ENCODE data around the gene ACADSB. TPM values are rescaled to one million over a fixed set of nuclear protein-coding genes. Genes with fewer than 3 reads are reported as not detected.

ACADSB gene
- total RNA-seq, 1 experiment from 2014 or later, result 25.3 TPM

- Histone ChIP-seq H3K9me3 (no peaks in the 10 kb centered on the region), H3K27me3 (replicated peaks; ENCODE audit: control insufficient read depth, insufficient read depth, low read length) (no peaks in the 10 kb centered on the region), H3K4me3 (ENCODE audit: low read depth, low read length) (no peak overlapping the region), H3K4me1 (no peaks in the 10 kb centered on the region), H3K36me3 (ENCODE audit: control insufficient read depth, insufficient read depth, low read length) (no peaks in the 10 kb centered on the region)
- ChIA-PET CTCF (no interaction called here), POLR2A (no interaction called here)
- no peak for DNase-seq
- Mint-ChIP-seq H3K27me3 (ENCODE audit: insufficient read depth, unreplicated experiment) (peaks cover 20% of the 10 kb centered on the region), H3K36me3 (ENCODE audit: insufficient read depth, unreplicated experiment) (no peaks in the 10 kb centered on the region), H3K27ac (ENCODE audit: unreplicated experiment) (no peak overlapping the region), H3K4me1 (ENCODE audit: low read depth, unreplicated experiment) (no peaks in the 10 kb centered on the region), H3K9me3 (ENCODE audit: unreplicated experiment) (no peaks in the 10 kb centered on the region), H3K4me3 (ENCODE audit: unreplicated experiment) (no peak overlapping the region)
- intact Hi-C loops (cut with micrococcal nuclease; ENCODE audit: unreplicated experiment), result no loop called here
- no TSS peak for BruUV-seq (replicated peaks)
- no peak for TF ChIP-seq CTCF (IDR thresholded peaks at IDR 0.05; ENCODE audit: insufficient read depth in 1 of 2, low read depth in 1 of 2, low read length in 1 of 2, severe bottlenecking in 1 of 2, unreplicated experiment in 1 of 2)
Observed at GRCh38 chr10:123062726-123063125, 53.9 kb downstream of the ACADSB start.

GRCh38 chr10:123068087-123068853, 59.5 kb downstream of the ACADSB start:
- Mint-ChIP-seq H3K4me3 (ENCODE audit: unreplicated experiment) (no peak overlapping the region), H3K9me3 (ENCODE audit: unreplicated experiment) (no peaks in the 10 kb centered on the region), H3K4me1 (ENCODE audit: low read depth, unreplicated experiment) (no peaks in the 10 kb centered on the region), H3K27ac (ENCODE audit: unreplicated experiment) (no peak overlapping the region), H3K27me3 (ENCODE audit: insufficient read depth, unreplicated experiment) (peaks cover 20% of the 10 kb centered on the region), H3K36me3 (ENCODE audit: insufficient read depth, unreplicated experiment) (no peaks in the 10 kb centered on the region)
- intact Hi-C loops (cut with micrococcal nuclease; ENCODE audit: unreplicated experiment), result no loop called here
- H3K9me3 ChIP-seq, result no peaks in the 10 kb centered on the region
- no peak for DNase-seq
- H3K4me3 ChIP-seq (ENCODE audit: low read depth, low read length), result no peak overlapping the region
- no peaks in the 10 kb centered on the region for H3K36me3 ChIP-seq (ENCODE audit: control insufficient read depth, insufficient read depth, low read length)
- H3K27me3 ChIP-seq (replicated peaks; ENCODE audit: control insufficient read depth, insufficient read depth, low read length), result no peaks in the 10 kb centered on the region; the same call in 1 of the 2 replicates
- BruUV-seq (replicated peaks), result no TSS peak
- ChIA-PET POLR2A (no interaction called here), CTCF (no interaction called here)
- TF ChIP-seq CTCF (IDR thresholded peaks at IDR 0.05; ENCODE audit: insufficient read depth in 1 of 2, low read depth in 1 of 2, low read length in 1 of 2, severe bottlenecking in 1 of 2, unreplicated experiment in 1 of 2), result no peak
- no peaks in the 10 kb centered on the region for H3K4me1 ChIP-seq

- Mint-ChIP-seq H3K27ac (ENCODE audit: unreplicated experiment) (no peak overlapping the region), H3K4me3 (ENCODE audit: unreplicated experiment) (no peak overlapping the region), H3K27me3 (ENCODE audit: insufficient read depth, unreplicated experiment) (peaks cover 21% of the 10 kb centered on the region), H3K36me3 (ENCODE audit: insufficient read depth, unreplicated experiment) (no peaks in the 10 kb centered on the region), H3K9me3 (ENCODE audit: unreplicated experiment) (no peaks in the 10 kb centered on the region), H3K4me1 (ENCODE audit: low read depth, unreplicated experiment) (no peaks in the 10 kb centered on the region)
- intact Hi-C loops (cut with micrococcal nuclease; ENCODE audit: unreplicated experiment), result no loop called here
- POLR2A ChIA-PET, result no interaction called here
- Histone ChIP-seq H3K9me3 (no peaks in the 10 kb centered on the region), H3K4me1 (no peaks in the 10 kb centered on the region), H3K27me3 (replicated peaks; ENCODE audit: control insufficient read depth, insufficient read depth, low read length) (no peaks in the 10 kb centered on the region; the same call in 1 of the 2 replicates), H3K4me3 (ENCODE audit: low read depth, low read length) (no peak overlapping the region), H3K36me3 (ENCODE audit: control insufficient read depth, insufficient read depth, low read length) (no peaks in the 10 kb centered on the region)
- BruUV-seq (replicated peaks), result no TSS peak
- TF ChIP-seq CTCF (IDR thresholded peaks at IDR 0.05; ENCODE audit: insufficient read depth in 1 of 2, low read depth in 1 of 2, low read length in 1 of 2, severe bottlenecking in 1 of 2, unreplicated experiment in 1 of 2), result no peak
- CTCF ChIA-PET, result no interaction called here
- no peak for DNase-seq
Observed at GRCh38 chr10:123069246-123069986, 60.6 kb downstream of the ACADSB start.
